NCI-H1417 treated with DMSO at 0.1 percent for 48 hours (cell line): ENCODE data around the gene RPS19BP1.

ENCODE experiments used
- DNase-seq: peaks from one replicate; lab custom pipeline; 2025; lab: John Stamatoyannopoulos, UW

RPS19BP1 gene

DNA sequence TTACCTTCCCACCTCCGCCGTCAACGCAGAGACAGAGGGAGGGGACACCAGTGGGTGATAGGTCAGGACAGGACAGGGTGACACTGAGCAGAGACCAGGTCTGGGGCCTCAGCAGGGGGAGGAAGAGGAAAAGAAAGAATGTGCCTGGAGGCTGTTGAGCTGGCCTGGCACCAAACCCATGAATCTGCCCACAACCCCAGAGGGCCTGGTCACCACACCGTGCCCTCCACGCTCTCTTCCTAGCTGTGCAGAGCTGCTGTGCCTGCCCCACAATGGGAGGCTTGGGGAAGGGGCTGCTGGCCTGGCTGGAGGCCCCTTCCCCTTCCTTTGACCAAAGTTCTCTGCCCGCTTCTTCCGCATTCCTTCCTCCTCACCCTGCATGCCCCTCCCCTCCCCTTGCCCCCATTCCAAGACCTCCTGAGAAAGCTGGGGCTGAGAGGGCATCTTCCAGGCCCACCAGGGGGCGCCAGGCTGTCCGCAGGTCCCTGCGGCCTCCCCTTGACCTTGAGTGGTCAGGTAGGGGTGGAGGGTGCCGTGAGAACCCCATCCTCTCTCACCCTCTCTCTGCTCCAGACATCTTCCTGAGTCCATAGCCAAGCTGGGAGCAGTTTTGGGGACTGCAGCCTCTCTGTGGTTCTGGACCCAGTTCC is 27.0 kb upstream of the RPS19BP1 start:
- no peak for DNase-seq

DNA sequence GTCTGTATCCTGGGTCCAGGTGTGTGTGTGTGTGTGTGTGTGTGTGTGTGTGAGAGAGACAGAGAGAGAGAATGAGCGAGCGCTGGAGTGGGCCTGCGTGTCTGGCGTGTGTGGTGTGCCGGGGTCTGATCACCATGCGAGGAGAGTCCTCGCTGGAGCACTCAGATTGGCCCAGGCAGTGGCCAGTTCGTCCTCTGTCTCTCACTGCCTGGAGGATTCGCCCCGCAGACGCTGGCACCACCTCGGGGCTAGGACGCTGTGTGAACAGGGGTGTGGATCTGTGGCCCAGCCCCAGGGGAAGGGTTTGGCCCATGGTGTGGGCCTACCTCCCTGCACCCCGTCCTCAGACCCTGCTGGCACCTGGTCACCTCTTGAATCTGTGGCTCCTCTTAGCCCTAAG is 26.4 kb upstream of the RPS19BP1 start:
- no peak for DNase-seq

- no peak for DNase-seq
These were observed 25.7 kb upstream of the RPS19BP1 start for GRCh38 chr22:39558254-39558727.

DNA sequence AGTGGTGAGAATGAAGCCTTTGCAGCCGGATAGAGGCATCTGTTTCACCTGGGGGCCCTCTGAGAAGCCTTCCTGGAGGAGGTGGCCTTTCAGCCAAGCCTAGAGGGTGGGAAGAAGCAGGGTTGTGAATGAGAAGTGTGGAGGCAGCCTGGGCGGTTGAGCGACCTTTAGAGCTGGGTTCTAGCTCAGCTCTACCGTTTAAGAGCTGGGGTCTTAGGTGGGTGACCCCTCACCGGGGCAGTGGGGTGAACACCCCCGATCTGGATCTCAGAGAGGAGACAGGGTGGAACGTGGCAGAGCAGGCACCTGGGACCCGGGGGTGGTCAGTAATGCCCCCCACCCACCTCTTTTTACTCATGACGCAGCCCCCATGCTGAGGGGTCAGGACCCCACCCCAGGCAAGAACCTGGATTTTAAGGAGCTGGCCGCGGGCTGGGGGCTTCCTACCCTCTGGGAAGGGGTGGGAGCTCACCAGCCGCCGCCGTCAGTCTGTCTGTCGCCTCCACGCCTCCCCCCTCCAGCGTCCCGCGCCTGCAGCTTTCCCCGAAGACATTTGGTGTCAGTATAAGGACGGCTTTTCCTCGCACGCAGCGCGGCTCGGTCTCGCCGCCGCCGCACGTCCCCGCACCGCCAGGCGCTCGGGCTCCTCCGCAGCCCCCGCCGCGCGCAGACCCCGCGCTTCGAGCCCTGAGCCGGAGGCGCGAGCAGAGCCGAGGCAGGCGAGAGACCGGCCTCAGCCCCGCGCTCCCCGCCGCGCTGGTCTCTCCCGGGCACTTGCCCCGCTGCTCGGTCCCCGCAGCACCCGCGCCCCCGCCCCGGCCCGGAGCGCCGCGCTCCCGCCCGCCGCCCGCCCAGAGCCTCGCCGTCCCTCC is 24.7 kb upstream of the RPS19BP1 start:
- DNase-seq, result no peak

DNA sequence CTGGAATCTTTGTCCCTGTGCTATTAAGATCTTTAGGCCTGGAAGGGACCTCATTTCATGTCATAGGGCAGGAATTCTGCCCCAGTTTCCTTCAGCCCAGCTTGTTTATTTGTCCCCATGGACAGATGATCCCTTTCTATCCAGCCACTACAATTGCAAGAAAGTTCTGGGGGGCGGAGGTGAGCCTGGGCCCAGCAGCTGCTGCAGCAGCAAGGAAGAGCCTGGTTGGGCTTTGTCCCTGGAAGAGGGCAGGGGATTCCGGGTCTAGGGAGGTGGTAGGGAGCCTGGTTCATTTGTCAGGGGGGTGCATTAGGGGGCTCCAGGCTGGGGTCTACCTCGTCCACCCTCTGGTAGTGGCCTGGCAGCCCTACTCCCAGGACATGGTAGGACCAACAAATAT is 21.6 kb upstream of the RPS19BP1 start:
- DNase-seq, result no peak

DNA sequence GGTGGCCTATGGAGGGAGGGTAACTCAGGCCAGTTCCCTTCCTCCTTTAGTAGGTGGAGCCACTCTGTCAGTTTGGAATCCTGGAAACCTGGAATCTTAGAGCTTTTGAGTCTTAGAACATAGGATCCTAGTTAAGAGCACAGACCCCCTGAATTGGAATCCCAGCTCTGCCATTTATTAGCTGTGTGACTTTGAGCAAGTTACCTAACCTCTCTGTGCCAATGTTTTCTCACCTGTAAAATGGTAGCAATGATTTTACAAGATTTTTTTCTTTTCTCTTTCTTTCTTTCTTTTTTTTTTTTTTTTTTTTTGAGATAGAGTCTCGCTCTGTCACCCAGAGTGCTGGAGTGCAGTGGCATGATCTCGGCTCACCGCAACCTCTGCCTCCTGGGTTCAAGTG is 20.9 kb upstream of the RPS19BP1 start:
- no peak for DNase-seq

DNA sequence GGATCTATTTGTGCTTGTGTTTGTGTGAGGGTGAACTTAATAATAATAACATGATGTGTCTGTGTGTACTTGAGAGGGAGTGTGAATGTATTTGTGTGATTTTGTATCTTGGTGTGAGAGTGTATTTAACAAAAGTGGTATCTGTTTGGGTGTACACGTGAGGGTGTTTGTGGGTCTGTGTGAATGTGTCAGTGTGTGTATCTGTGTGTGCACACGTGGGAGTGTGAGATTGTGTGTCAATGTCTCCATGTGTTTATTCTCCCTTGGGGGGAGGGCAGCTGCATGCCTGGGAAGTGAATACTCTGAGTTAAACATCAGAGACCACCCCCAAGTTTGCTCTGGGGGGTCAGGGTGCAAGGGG is 15.0 kb upstream of the RPS19BP1 start:
- DNase-seq, result no peak

DNA sequence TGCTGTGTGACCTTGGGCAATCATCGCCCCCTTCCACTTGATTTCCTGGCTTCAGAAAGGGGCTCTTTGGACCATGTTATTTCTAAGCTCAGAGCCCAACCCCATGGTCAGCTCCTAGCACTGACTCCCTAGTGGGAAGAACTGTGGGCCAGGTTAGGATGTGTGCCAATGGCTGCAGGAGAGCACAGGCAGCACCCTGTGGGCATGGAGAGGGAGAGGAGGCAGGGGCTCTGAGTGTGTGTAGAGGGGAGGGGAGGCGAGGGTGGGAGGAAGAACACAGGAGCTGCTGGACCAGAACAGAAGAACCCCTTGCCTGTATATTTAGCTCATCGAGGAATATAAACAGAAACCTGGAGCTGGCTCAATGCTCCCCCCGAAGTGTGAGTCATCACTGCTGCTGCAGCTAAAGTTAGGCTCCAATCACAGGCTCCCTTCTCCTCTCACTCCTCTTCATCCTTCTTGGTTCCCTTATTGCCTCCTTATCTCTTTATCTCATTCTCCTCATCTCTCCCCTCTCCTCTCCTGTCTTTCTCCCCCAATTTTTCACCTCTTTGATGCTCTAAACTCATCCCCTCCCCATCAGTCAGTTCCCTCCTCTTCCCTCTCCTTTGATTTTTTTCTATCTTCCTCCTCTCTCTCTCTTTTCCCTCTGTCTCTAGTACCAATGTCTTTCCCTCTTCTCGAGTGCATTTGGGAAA is 14.5 kb upstream of the RPS19BP1 start:
- DNase-seq, result no peak

- no peak for DNase-seq
These were observed 13.1 kb upstream of the RPS19BP1 start for GRCh38 chr22:39545386-39546365.

DNA sequence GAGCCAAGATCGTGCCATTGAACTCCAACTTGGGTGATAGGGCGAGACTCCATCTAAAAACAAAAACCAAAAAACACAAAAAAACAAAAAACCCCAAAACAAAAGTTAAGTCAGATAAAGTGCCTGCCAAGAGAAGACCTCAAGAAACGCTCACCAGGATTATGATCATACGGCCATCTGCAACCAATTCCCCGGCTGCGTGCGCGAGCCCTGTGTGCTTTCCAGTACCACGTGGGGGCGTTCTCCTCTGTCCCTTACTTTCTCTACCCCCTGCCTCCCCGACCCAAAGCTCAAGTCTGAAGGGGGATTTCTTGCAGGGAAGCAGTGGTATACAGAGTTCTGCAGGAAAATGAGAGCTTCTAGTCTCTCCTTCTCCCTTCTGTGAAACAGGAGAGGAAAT is 10.5 kb upstream of the RPS19BP1 start:
- DNase-seq, result no peak

DNA sequence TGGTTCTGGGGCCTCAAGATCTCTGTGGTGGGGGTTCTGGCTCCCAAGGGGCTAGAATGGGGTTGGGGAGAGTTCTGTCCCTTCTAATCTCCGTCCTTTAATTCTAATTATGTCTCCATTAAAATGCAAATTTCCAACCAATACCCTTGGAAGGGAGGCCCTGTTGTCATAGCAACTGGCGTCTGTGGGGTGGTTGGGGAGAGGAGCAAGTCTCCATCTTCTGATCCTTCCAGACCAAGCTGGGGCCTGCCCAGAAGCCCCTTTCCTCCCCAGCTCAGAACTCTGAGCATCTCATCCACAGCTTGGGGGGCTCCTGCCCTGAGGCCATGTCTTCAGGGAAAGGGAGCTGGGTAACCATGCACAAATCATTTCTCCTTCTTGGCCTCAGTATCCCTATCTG is 5.4 kb upstream of the RPS19BP1 start:
- no peak for DNase-seq

- no peak for DNase-seq
These were observed 4.2 kb upstream of the RPS19BP1 start for GRCh38 chr22:39536711-39537110.

DNA sequence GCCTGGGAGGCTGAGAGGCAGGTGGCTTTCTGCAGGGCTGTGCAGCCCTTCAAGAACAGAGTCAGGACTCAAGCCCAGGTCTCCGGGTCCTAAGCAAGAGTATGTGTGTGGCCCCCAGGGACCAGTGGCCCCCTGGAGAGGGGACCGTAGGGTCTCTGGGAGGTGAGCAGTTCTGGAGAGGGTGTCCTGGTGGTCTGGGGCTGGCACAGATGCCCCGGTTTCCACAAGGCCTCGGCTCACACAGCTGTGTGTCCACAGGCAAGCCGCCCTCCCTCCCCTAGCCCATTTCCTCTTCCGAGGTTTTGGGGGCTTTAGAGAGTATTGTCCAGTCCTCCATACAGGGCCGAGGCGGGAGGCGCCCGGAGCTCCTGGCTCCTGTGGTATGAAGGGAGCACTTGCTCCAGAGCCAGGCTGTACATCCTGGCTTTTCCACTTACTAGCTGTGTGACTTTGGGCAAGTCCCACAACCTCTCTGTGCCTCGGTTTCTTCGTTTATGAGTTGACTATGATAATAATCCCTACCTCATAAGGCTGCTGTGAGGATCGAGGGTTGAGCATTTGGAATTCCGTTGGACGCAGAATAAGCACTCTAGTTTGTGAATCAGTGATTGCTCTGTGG is 3.4 kb upstream of the RPS19BP1 start:
- DNase-seq, result no peak

- DNase-seq, result no peak
These were observed 2.8 kb upstream of the RPS19BP1 start for GRCh38 chr22:39535357-39535725.

GRCh38 chr22:39534591-39535356 is 2.2 kb upstream of the RPS19BP1 start:
- no peak for DNase-seq

DNA sequence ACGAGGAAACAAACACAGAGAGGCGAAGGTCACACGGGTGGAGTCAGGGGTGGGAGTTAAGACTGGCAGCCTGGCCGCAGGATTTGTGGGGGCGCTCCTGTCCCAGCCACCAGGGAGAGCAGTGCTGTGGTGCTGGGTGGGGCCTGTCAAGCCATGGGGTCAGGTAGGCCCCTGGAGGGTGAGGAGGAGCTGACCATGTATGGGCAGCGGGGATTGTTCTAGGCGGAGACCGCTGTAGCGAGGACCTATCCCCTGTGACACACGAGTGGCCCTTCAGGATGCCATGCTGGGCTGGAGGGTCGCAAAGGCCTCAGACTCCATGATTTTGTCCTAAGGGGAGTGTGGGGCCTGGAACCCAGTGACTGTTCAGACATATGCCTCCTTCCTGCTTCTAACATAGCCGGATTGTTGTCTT is 1.6 kb upstream of the RPS19BP1 start:
- no peak for DNase-seq

DNA sequence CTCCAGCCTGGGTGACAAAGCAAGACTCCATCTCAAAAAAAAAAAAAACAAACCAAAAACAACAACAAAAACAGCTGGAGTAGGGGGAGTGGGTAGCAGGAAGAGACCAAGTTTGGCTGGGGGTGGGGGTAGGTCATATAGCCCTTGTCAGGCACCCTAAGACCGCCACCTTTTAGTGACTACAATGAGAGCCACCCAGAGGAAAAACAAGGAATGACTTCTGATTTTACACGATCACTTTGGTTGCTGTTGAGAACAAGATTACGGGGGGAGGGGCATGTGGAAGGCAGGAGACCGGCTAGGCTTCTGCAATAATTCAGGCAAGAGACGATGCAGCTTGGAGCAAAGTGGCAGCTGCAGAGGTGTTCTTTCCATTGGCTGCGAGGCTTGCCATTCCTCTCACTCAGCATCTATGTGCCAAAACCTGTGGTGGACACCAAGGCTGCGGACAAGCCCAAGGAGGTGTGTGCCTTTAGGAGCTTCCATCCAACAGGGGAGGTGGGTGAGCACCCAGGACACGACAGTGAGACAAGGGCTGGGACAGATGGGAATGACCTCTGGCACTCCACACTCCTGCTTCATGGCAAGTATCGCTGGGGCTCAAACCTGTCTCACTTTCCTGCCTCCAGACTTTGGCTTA is 1.7 kb downstream of the RPS19BP1 start:
- DNase-seq, result no peak

GRCh38 chr22:39530116-39530515 is 2.4 kb downstream of the RPS19BP1 start:
- DNase-seq, result no peak

DNA sequence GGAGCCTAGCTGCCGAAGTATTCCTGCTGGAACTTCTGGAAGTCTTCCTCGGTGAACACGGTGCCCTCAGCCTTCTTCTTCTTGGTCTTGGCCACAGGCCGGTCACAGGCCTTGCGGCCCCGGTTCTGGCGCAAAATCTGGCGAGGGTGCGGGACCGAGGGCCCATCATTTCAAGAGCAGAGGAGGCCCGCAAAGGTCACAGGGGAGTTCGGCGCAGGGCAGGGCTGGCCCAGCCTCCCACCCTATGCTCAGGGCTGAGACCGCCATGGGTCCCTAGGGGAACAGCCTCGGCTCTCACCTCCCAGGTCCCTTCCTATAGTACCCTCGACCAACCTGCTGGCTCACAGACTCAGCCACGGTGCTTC is 3.1 kb downstream of the RPS19BP1 start:
- DNase-seq, result no peak
